ENCODE measurements around the gene ANGPTL8.

The ANGPTL8 gene

DNA sequence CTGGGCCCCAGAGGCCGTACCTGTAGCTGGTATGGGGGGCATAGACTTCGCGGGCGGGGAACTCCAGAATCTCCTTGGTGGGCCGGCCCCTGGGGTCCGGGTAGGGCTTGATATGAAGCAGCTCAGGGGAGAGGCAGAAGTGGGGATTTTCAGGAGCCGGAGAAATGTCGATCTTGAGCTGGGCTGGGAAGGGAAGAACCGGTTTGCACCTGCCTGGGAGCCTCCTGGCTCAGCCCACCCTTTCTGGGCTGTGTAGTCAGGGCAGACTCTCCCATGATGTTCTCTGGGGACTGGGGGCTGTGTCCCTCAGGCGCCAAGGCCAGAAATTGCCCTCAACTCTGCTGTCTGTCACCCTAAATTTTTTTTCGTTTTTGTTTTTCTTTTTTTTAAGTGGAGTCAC, 2.6 kb downstream of the ANGPTL8 start:
- ATAC-seq, result no peak
- TF ChIP-seq ARNTL (CRISPR knock-in tag; IDR thresholded peaks at IDR 0.05; ENCODE audit: borderline replicate concordance, low read depth) (no peak), GLIS3 (CRISPR knock-in tag; IDR thresholded peaks at IDR 0.05) (no peak), ZNF70 (CRISPR knock-in tag; IDR thresholded peaks at IDR 0.05) (no peak), SNAI2 (CRISPR knock-in tag; IDR thresholded peaks at IDR 0.05) (no peak), BACH2 (CRISPR knock-in tag; IDR thresholded peaks at IDR 0.05; ENCODE audit: borderline replicate concordance) (no peak)

- TF ChIP-seq TOX (CRISPR knock-in tag; IDR thresholded peaks at IDR 0.05; ENCODE audit: borderline replicate concordance) (no peak), PPARA (CRISPR knock-in tag; IDR thresholded peaks at IDR 0.05; ENCODE audit: borderline replicate concordance) (no peak), ESRRG (CRISPR knock-in tag; IDR thresholded peaks at IDR 0.05) (no peak), ISL1 (CRISPR knock-in tag; IDR thresholded peaks at IDR 0.05) (no peak), POU6F1 (CRISPR knock-in tag; IDR thresholded peaks at IDR 0.05; ENCODE audit: borderline replicate concordance, low read depth) (no peak), ZFP3 (CRISPR knock-in tag; IDR thresholded peaks at IDR 0.05) (no peak), ZNF70 (CRISPR knock-in tag; IDR thresholded peaks at IDR 0.05) (no peak), CSDC2 (CRISPR knock-in tag; IDR thresholded peaks at IDR 0.05) (no peak), ZC3H10 (CRISPR knock-in tag; IDR thresholded peaks at IDR 0.05) (no peak), ARNTL (CRISPR knock-in tag; IDR thresholded peaks at IDR 0.05; ENCODE audit: borderline replicate concordance, low read depth) (no peak), RARB (CRISPR knock-in tag; IDR thresholded peaks at IDR 0.05) (no peak), ZFP30 (CRISPR knock-in tag; IDR thresholded peaks at IDR 0.05) (no peak), SNAI2 (CRISPR knock-in tag; IDR thresholded peaks at IDR 0.05) (no peak), BACH2 (CRISPR knock-in tag; IDR thresholded peaks at IDR 0.05; ENCODE audit: borderline replicate concordance) (no peak), ZNF565 (CRISPR knock-in tag; conservative IDR thresholded peaks at IDR 0.05; ENCODE audit: low read depth) (no peak), ZNF8 (CRISPR knock-in tag; IDR thresholded peaks at IDR 0.05) (no peak), PATZ1 (CRISPR knock-in tag; IDR thresholded peaks at IDR 0.05; ENCODE audit: borderline replicate concordance) (no peak), CSRNP3 (CRISPR knock-in tag; IDR thresholded peaks at IDR 0.05) (no peak)
- TF ChIP-seq, protein P1, sequence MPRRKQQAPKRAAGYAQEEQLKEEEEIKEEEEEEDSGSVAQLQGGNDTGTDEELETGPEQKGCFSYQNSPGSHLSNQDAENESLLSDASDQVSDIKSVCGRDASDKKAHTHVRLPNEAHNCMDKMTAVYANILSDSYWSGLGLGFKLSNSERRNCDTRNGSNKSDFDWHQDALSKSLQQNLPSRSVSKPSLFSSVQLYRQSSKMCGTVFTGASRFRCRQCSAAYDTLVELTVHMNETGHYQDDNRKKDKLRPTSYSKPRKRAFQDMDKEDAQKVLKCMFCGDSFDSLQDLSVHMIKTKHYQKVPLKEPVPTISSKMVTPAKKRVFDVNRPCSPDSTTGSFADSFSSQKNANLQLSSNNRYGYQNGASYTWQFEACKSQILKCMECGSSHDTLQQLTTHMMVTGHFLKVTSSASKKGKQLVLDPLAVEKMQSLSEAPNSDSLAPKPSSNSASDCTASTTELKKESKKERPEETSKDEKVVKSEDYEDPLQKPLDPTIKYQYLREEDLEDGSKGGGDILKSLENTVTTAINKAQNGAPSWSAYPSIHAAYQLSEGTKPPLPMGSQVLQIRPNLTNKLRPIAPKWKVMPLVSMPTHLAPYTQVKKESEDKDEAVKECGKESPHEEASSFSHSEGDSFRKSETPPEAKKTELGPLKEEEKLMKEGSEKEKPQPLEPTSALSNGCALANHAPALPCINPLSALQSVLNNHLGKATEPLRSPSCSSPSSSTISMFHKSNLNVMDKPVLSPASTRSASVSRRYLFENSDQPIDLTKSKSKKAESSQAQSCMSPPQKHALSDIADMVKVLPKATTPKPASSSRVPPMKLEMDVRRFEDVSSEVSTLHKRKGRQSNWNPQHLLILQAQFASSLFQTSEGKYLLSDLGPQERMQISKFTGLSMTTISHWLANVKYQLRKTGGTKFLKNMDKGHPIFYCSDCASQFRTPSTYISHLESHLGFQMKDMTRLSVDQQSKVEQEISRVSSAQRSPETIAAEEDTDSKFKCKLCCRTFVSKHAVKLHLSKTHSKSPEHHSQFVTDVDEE (CRISPR knock-in tag; IDR thresholded peaks at IDR 0.05), result no peak
- TF ChIP-seq, protein P2, sequence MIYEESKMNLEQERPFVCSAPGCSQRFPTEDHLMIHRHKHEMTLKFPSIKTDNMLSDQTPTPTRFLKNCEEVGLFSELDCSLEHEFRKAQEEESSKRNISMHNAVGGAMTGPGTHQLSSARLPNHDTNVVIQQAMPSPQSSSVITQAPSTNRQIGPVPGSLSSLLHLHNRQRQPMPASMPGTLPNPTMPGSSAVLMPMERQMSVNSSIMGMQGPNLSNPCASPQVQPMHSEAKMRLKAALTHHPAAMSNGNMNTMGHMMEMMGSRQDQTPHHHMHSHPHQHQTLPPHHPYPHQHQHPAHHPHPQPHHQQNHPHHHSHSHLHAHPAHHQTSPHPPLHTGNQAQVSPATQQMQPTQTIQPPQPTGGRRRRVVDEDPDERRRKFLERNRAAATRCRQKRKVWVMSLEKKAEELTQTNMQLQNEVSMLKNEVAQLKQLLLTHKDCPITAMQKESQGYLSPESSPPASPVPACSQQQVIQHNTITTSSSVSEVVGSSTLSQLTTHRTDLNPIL (CRISPR knock-in tag; IDR thresholded peaks at IDR 0.05; ENCODE audit: low read depth), result no peak
- peak; percentile 96 for ATAC-seq
Observed at GRCh38 chr19:11242864-11243797, 3.7 kb downstream of the ANGPTL8 start.

All from SK-N-SH treated with all-trans-retinoic acid at 6 μM for 48 hours (cell line).